Brain microvascular endothelial cell (primary cell): ENCODE data around the gene NHSL1.

ENCODE experiments used
- DNase-seq: peaks from one replicate; pipeline ENCODE4 v3.0.0-alpha.2; 2020
- H3K27ac ChIP-seq: fragments of 250-450 bp; sonication (Bioruptor Pico); 2 replicates; pipeline ENCODE4 v1.5.1; 2020; ENCODE audit warnings: mild to moderate bottlenecking, moderate library complexity
- H3K27me3 ChIP-seq: fragments of 250-450 bp; sonication (Bioruptor Pico); replicated peaks from 2 replicates; pipeline ENCODE4 v1.5.1; 2020; ENCODE audit warnings: mild to moderate bottlenecking
- H3K36me3 ChIP-seq: fragments of 250-450 bp; sonication (Bioruptor Pico); replicated peaks from 2 replicates; pipeline ENCODE4 v1.5.1; 2020; ENCODE audit warnings: mild to moderate bottlenecking
- H3K4me3 ChIP-seq: 2 replicates; pipeline ENCODE4 v1.5.1; 2011; ENCODE audit warnings: low read depth, mild to moderate bottlenecking, control low read depth, low read length, moderate library complexity
- CTCF ChIP-seq: IDR thresholded peaks from 2 replicates; pipeline ENCODE4 v1.5.1; 2011; ENCODE audit warnings: low read depth, mild to moderate bottlenecking, moderate library complexity, low read length, control low read depth, inconsistent platforms; ENCODE audit errors: missing control alignments
- in situ Hi-C: cut with HindIII; loops from 2 replicates; pipeline ENCODE4 v1.10.0; 2017; ENCODE audit warnings: low sequenced_read_pairs, low pct_ligation_motif_present

Gene NHSL1

GRCh38 chr6:138417493-138418117 lies 81.7 kb downstream of the NHSL1 start:
- no peak overlapping the region for H3K4me3 ChIP-seq
- H3K36me3 ChIP-seq: peaks cover 8% of the 10 kb centered on the region
- in situ Hi-C loops: no loop called here
- DNase-seq: no peak
- H3K27me3 ChIP-seq: no peaks in the 10 kb centered on the region
- TF ChIP-seq CTCF: no peak
- H3K27ac ChIP-seq: no peak overlapping the region

- in situ Hi-C loops: no loop called here
- no peak for TF ChIP-seq CTCF
- H3K27ac ChIP-seq: no peak overlapping the region
- no peaks in the 10 kb centered on the region for H3K27me3 ChIP-seq
- H3K36me3 ChIP-seq: peaks cover 12% of the 10 kb centered on the region
- H3K4me3 ChIP-seq: no peak overlapping the region
- no peak for DNase-seq
Observed at GRCh38 chr6:138416206-138416605, 83.1 kb downstream of the NHSL1 start.

DNA sequence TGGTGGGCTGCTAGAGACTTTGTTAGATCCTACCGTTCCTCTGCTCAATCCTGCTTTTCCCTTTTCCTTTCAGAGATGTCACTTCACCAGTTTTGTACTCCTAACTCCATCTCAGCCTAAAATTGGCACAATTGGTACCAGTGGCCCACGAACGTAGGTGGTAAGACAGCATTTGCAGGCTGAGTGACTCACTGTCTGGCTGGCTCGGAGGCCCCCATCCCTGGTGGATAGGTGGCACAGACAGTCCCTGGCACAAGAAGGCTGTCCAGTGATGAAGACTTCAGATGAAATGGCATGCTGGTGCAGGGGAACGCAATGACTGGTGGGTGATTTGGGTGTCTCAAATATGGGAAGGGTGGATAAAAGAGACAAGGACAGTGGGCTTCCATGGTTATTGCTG lies 84.2 kb downstream of the NHSL1 start:
- Histone ChIP-seq H3K4me3 (no peak overlapping the region), H3K27ac (no peak overlapping the region), H3K27me3 (no peaks in the 10 kb centered on the region), H3K36me3 (peaks cover 12% of the 10 kb centered on the region)
- TF ChIP-seq CTCF: no peak
- in situ Hi-C loops: no loop called here
- DNase-seq: no peak

DNA sequence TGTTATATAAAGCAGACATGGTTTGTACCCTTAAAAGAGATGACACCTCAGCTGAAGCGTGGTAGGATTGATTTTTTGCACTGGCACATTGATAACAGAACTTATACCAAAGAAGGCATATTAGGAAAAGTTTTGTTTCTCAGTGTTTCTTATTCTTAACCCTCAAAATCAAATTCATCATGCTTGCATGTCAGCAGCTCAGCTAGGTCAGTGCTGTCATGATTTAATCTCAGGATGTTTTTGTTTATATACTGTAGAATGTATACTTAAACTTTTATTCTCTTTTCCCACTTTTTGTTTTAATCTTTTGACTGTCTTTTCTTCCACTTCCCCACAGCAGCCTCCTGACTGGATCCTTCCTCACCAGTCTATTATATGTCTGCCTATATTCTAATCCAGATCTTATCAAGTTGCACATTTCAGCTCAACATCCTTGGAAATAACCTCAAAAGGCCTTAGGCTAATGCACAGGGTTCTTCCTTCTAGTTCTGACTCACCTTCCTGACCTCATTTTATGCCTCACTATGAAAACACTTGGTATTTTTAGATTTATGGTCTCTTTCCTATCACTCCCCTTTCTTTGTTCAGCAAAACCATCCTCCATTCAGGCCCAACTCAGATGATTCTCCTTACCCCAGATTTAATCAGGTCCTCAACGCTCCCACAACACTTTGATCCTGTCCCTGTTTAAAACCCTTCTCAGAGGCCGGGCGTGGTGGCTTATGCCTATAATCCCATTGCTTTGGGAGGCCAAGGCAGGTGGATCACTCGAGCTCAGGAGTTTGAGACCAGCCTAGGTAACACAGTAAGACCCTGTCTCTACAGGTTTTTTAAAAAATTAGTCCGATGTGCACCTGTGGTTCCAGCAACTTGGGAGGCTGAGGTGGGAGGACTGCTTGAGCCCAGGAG lies 88.1 kb downstream of the NHSL1 start:
- no peak for TF ChIP-seq CTCF
- in situ Hi-C loops: no loop called here
- no peak overlapping the region for H3K4me3 ChIP-seq
- H3K36me3 ChIP-seq: peaks cover 38% of the 10 kb centered on the region
- H3K27ac ChIP-seq: peak overlapping the region; percentile 24
- DNase-seq: peak; percentile 36
- no peaks in the 10 kb centered on the region for H3K27me3 ChIP-seq

- H3K27ac ChIP-seq: no peak overlapping the region
- H3K36me3 ChIP-seq: peaks cover 41% of the 10 kb centered on the region
- DNase-seq: peak; percentile 48
- TF ChIP-seq CTCF: no peak
- in situ Hi-C loops: no loop called here
- H3K4me3 ChIP-seq: no peak overlapping the region
- no peaks in the 10 kb centered on the region for H3K27me3 ChIP-seq
Observed at GRCh38 chr6:138410048-138410735, 89.1 kb downstream of the NHSL1 start.
